GM18520 (cell line): ENCODE measurements around the gene XRCC5.

Experiments used
- ATAC-seq: cut with Tn5 transposase; IDR thresholded peaks from one replicate; pipeline ENCODE4 v1.9.1; 2021; ENCODE audit not compliant: unreplicated experiment

XRCC5 gene

GRCh38 chr2:216083464-216084281, 25.5 kb upstream of the XRCC5 start:
- no peak for ATAC-seq

- ATAC-seq, result no peak
Observed at GRCh38 chr2:216084547-216084946, 24.6 kb upstream of the XRCC5 start.

- no peak for ATAC-seq
Observed at GRCh38 chr2:216086207-216086893, 22.8 kb upstream of the XRCC5 start.

- ATAC-seq, result no peak
Observed at GRCh38 chr2:216090369-216090786, 18.8 kb upstream of the XRCC5 start.

- ATAC-seq, result no peak
Observed at GRCh38 chr2:216092646-216093045, 16.5 kb upstream of the XRCC5 start.

- no peak for ATAC-seq
Observed at GRCh38 chr2:216094701-216095100, 14.4 kb upstream of the XRCC5 start.

- ATAC-seq, result no peak
Observed at GRCh38 chr2:216098421-216099334, 10.5 kb upstream of the XRCC5 start.

- ATAC-seq, result no peak
Observed at GRCh38 chr2:216101109-216101508, 8.0 kb upstream of the XRCC5 start.

- no peak for ATAC-seq
Observed at GRCh38 chr2:216103213-216103612, 5.9 kb upstream of the XRCC5 start.

GRCh38 chr2:216104691-216105090, 4.5 kb upstream of the XRCC5 start:
- ATAC-seq, result no peak

- no peak for ATAC-seq
Observed at GRCh38 chr2:216107320-216107719, 1.8 kb upstream of the XRCC5 start.

GRCh38 chr2:216107760-216108159, 1.4 kb upstream of the XRCC5 start:
- no peak for ATAC-seq

- ATAC-seq, result no peak
Observed at GRCh38 chr2:216108310-216108966, 710 bp upstream of the XRCC5 start.

- no peak for ATAC-seq
Observed at GRCh38 chr2:216109962-216110614, 940 bp downstream of the XRCC5 start.

GRCh38 chr2:216110620-216111019, 1.5 kb downstream of the XRCC5 start:
- no peak for ATAC-seq

GRCh38 chr2:216111122-216111521, 2.0 kb downstream of the XRCC5 start:
- ATAC-seq, result no peak

- ATAC-seq, result no peak
Observed at GRCh38 chr2:216112926-216113325, 3.8 kb downstream of the XRCC5 start.

- ATAC-seq, result peak; percentile 38
Observed at GRCh38 chr2:216113572-216113971, 4.4 kb downstream of the XRCC5 start.

- ATAC-seq, result peak; percentile 1
Observed at GRCh38 chr2:216114382-216114713, 5.2 kb downstream of the XRCC5 start.

GRCh38 chr2:216114714-216115531, 5.8 kb downstream of the XRCC5 start:
- peak; percentile 31 for ATAC-seq
